B cell (primary cell): ENCODE results near the gene SETBP1.

Experiments used
- CTCF ChIP-seq: fragments of 200-600 bp; IDR thresholded peaks from one replicate; pipeline ENCODE4 v1.8.0; 2022; ENCODE audit warnings: antibody characterized with exemption, mild to moderate bottlenecking
- EZH2 ChIP-seq: IDR thresholded peaks from 2 replicates; pipeline ENCODE4 v1.6.1; 2012; ENCODE audit warnings: borderline replicate concordance, low read depth, mild to moderate bottlenecking, moderate library complexity, low read length; ENCODE audit not compliant: insufficient read depth, poor library complexity, severe bottlenecking

- TF ChIP-seq CTCF (no peak), EZH2 (no peak)
Observed at GRCh38 chr18:44651478-44651877, 29.2 kb upstream of the SETBP1 start.
